HCT116 (cell line): ENCODE data around the gene ACAT2. TPM values are rescaled to one million over a fixed set of nuclear protein-coding genes. Genes with fewer than 3 reads are reported as not detected.

Experiments used
- ATAC-seq: fragments of 200-7000 bp; cut with Tn5 transposase; 2 replicates; pipeline ENCODE4 v1.9.1; 2020; ENCODE audit warnings: mild to moderate bottlenecking, moderate library complexity
- BruUV-seq: library from RNA; stranded (reverse); fragments of 400-500 nt; replicated peaks from 2 replicates; lab custom pipeline; 2021; lab: Mats Ljungman, UMichigan
- CTCF ChIA-PET: fragments of 300-600 bp; sonication (Branson Sonifier 250); formaldehyde crosslinking; loops from one replicate; lab custom pipeline; 2021; ENCODE audit warnings: antibody characterized with exemption; lab: Charles Lee
- POLR2A ChIA-PET: fragments of 300-600, 350-600 bp; sonication (Branson Sonifier 250); formaldehyde crosslinking; loops from one replicate; lab custom pipeline; 2021; ENCODE audit warnings: antibody characterized with exemption; lab: Charles Lee
- RAD21 ChIA-PET, 2 experiments: fragments of 300-600 bp; sonication (Branson Sonifier 250); formaldehyde crosslinking; loops; one replicate each; lab custom pipeline; 2023; ENCODE audit warnings: low total read pairs in 2 of 2; ENCODE audit not compliant: uncharacterized antibody in 2 of 2, unreplicated experiment in 2 of 2, low non-redundant PET in 1 of 2; lab: Charles Lee
- DNase-seq: peaks from one replicate; pipeline ENCODE4 v3.0.0-alpha.2; 2010; ENCODE audit warnings: low read depth, low spot score
- H2AFZ ChIP-seq: fragments of 200-600 bp; shearing (Covaris generic), sonication (generic); 2 replicates; pipeline ENCODE4 v1.6.1; 2017; ENCODE audit warnings: low read depth, mixed run types, mixed read lengths, antibody characterized with exemption, low read length; ENCODE audit not compliant: poor library complexity, severe bottlenecking
- H3K27ac ChIP-seq: 2 replicates; pipeline ENCODE4 v1.5.1; 2012; ENCODE audit warnings: low read depth, low read length
- H3K27me3 ChIP-seq: fragments of 200-600 bp; sonication (generic); 2 replicates; pipeline ENCODE4 v1.6.1; 2016; ENCODE audit warnings: mixed run types, low read length, mixed read lengths; ENCODE audit not compliant: insufficient read depth
- H3K36me3 ChIP-seq, 2 experiments: fragments of 200-500 bp in 1 of 2; fragments of 200-600 bp in 1 of 2; sonication (Bioruptor generic) in 1 of 2; sonication (generic) in 1 of 2; 2 replicates each; pipeline versions ENCODE4 v1.5.1 to v1.6.1; 2014 to 2016; ENCODE audit warnings: low read length in 2 of 2, inconsistent platforms in 1 of 2, mixed read lengths in 1 of 2, mixed run types in 1 of 2; ENCODE audit not compliant: insufficient read depth in 2 of 2, control insufficient read depth in 1 of 2
- H3K4me1 ChIP-seq, 2 experiments: fragments of 200-600 bp in 1 of 2; sonication (generic) in 1 of 2; 2 replicates each; pipeline versions ENCODE4 v1.5.1 to v1.6.1; 2012 to 2017; ENCODE audit warnings: low read length in 2 of 2, inconsistent platforms in 1 of 2, mild to moderate bottlenecking in 1 of 2, mixed read lengths in 1 of 2, mixed run types in 1 of 2, moderate library complexity in 1 of 2; ENCODE audit not compliant: insufficient read depth in 2 of 2, control insufficient read depth in 1 of 2
- H3K4me2 ChIP-seq: fragments of 200-600 bp; sonication (generic); 2 replicates; pipeline ENCODE4 v1.6.1; 2017; ENCODE audit warnings: mixed run types, low read length, mixed read lengths
- H3K4me3 ChIP-seq, 2 experiments: fragments of 200-600 bp in 1 of 2; sonication (generic) in 1 of 2; replicated peaks in 1 of 2; 2 replicates each; pipeline ENCODE4 v1.5.1; 2011 to 2016; ENCODE audit warnings: low read length in 2 of 2, control low read depth in 1 of 2, low read depth in 1 of 2, mild to moderate bottlenecking in 1 of 2, mixed read lengths in 1 of 2, mixed run types in 1 of 2
- H3K79me2 ChIP-seq: fragments of 200-600 bp; sonication (generic); 2 replicates; pipeline ENCODE4 v1.6.1; 2017; ENCODE audit warnings: mild to moderate bottlenecking, mixed run types, low read length, moderate library complexity, mixed read lengths; ENCODE audit not compliant: insufficient read depth
- H3K9ac ChIP-seq: fragments of 200-600 bp; sonication (generic); 2 replicates; pipeline ENCODE4 v1.6.1; 2016; ENCODE audit warnings: low read length, mixed read lengths
- H3K9me2 ChIP-seq: fragments of 200-600 bp; sonication (generic), shearing (Covaris generic); 2 replicates; pipeline ENCODE4 v1.6.1; 2017; ENCODE audit warnings: mixed run types, mild to moderate bottlenecking, moderate library complexity; ENCODE audit not compliant: insufficient read depth
- H3K9me3 ChIP-seq, 2 experiments: fragments of 200-500 bp in 1 of 2; fragments of 200-600 bp in 1 of 2; sonication (Bioruptor generic) in 1 of 2; sonication (generic) in 1 of 2; 2 replicates each; pipeline ENCODE4 v1.6.1; 2014 to 2017; ENCODE audit warnings: low read length in 2 of 2, mixed read lengths in 2 of 2, inconsistent platforms in 1 of 2, low read depth in 1 of 2, mild to moderate bottlenecking in 1 of 2, mixed run types in 1 of 2, moderate library complexity in 1 of 2; ENCODE audit not compliant: control insufficient read depth in 1 of 2, insufficient read depth in 1 of 2
- H4K20me1 ChIP-seq: fragments of 200-600 bp; sonication (generic), shearing (Covaris generic); 2 replicates; pipeline ENCODE4 v1.6.1; 2017; ENCODE audit warnings: mixed run types, mild to moderate bottlenecking, moderate library complexity; ENCODE audit not compliant: insufficient read depth
- CEBPB ChIP-seq: IDR thresholded peaks from 2 replicates; pipeline ENCODE4 v1.6.1; 2012; ENCODE audit warnings: low read depth
- ELF1 ChIP-seq: IDR thresholded peaks from 2 replicates; pipeline ENCODE4 v1.6.1; 2012; ENCODE audit warnings: low read depth, borderline replicate concordance
- JUND ChIP-seq: IDR thresholded peaks from 2 replicates; pipeline ENCODE4 v1.6.1; 2012
- POLR2AphosphoS5 ChIP-seq: IDR thresholded peaks from 2 replicates; pipeline ENCODE4 v1.6.1; 2011; ENCODE audit warnings: mild to moderate bottlenecking, low read depth, low read length, moderate library complexity
- SP1 ChIP-seq: IDR thresholded peaks from 2 replicates; pipeline ENCODE4 v1.6.1; 2012; ENCODE audit warnings: low read depth
- intact Hi-C: fragments of 100-400 bp; cut with micrococcal nuclease; formaldehyde crosslinking; loops from 2 replicates; pipeline ENCODE4 v1.10.0; 2022
- total RNA-seq: library from RNA; stranded (reverse); gene quantifications from one replicate; pipeline ENCODE4 v1.2.1, GENCODE V29; 2021; ENCODE audit not compliant: unreplicated experiment
- TF ChIP-seq, protein P1 (sequence below): IDR thresholded peaks from 2 replicates; pipeline ENCODE4 v1.6.1; 2012
- TF ChIP-seq, protein P2 (sequence below), 3 experiments: fragments of 200-600 bp in 1 of 3; sonication (generic) in 1 of 3; IDR thresholded peaks in 2 of 3; conservative IDR thresholded peaks in 1 of 3; 2 replicates each; pipeline ENCODE4 v1.5.1; 2012 to 2017; ENCODE audit warnings: low read depth in 2 of 3, low read length in 2 of 3, antibody characterized with exemption in 1 of 3, borderline replicate concordance in 1 of 3, control low read depth in 1 of 3, mild to moderate bottlenecking in 1 of 3, mixed read lengths in 1 of 3, mixed run types in 1 of 3, moderate library complexity in 1 of 3; ENCODE audit not compliant: insufficient read depth in 1 of 3

Gene ACAT2
- total RNA-seq, 1 experiment from 2014 or later = 41.6 TPM

DNA sequence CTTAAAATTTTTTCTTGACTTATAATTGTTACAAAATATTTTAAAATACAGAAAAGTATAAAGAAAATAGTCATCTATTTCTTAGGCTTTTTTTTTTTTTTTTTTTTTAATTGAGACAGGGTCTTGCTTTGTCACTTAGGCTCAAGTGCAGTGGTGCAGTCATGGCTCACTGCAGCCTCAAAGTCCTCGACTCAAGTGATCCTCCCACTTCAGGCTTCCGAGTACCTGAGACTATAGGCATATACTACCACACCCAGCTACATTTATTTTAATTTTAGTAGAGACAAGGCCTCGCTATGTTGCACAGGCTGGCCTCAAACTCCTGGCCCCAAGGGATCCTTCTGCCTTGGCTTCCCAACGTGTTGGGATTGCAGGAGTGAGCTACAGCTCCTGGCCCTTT lies 5.3 kb upstream of the ACAT2 start:
- no peak for TF ChIP-seq POLR2AphosphoS5
- TF ChIP-seq CEBPB = no peak
- no peak for TF ChIP-seq ELF1
- TF ChIP-seq, protein P1, sequence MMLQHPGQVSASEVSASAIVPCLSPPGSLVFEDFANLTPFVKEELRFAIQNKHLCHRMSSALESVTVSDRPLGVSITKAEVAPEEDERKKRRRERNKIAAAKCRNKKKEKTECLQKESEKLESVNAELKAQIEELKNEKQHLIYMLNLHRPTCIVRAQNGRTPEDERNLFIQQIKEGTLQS = no peak
- TF ChIP-seq, all 23 proteins: peak for 0
- Histone ChIP-seq H3K9ac (no peak overlapping the region), H3K9me2 (no peaks in the 10 kb centered on the region), H3K36me3 (peaks cover 28 to 46% of the 10 kb centered on the region in 2 experiments), H3K27ac (no peak overlapping the region), H3K79me2 (peaks cover 39% of the 10 kb centered on the region), H2AFZ (no peak overlapping the region), H4K20me1 (peaks cover 2% of the 10 kb centered on the region; the same call in 1 of the 2 replicates), H3K4me1 (peaks cover 4 to 37% of the 10 kb centered on the region in 2 experiments; a peak in 3 of 4 replicates), H3K27me3 (no peaks in the 10 kb centered on the region), H3K4me3 (no peak overlapping the region), H3K4me2 (no peak overlapping the region), H3K9me3 (no peaks in the 10 kb centered on the region)
- ChIA-PET CTCF (no interaction called here), RAD21 (no interaction called here), POLR2A (no interaction called here)
- intact Hi-C loops = no loop called here
- no peak for DNase-seq
- ATAC-seq = no peak
- no TSS peak for BruUV-seq

DNA sequence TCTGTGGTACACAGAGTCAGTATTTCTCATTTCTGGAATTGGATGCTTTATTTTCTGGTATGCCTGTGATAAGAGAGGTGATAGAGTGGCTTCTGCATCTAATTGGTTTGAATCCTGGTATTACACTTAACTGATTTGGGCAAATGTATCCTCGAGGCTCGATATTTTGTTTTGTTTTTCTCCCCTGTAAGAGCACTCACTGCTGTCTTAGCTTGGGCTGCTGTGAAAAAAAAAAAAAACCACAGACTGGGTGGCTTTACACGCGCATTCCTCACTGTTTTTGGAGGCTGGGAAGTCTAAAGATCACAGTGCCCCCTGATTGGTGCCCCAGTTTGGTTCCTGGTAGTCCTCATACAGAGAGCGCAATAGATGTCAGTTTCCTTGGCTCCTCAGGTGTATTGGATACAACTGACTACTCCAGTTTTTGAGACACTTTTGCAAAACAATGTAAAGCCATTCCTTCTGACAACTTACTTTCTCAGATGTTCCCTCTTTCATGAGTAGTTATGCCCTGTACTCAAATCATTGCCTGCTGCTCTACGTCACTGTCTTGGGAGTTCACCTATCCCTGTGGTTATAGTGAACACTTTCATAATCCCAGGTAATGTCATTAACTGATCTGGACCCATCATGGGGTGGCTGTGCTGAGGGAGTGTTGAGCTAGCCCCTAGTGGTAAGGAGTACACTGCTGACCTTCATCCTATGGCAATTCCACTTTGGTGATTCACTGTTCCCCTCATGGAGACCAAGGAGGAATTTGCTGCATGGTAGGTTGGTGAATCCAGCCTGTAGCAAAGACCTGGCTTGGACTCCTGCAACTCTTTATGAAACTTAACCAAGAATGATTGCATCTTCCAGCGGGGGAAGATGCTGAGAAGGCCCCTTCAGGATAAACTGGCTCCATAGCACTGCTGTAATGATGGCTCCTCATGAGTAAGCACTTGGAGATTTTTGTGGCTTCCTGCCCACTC lies 3.5 kb upstream of the ACAT2 start:
- Histone ChIP-seq H2AFZ (no peak overlapping the region), H3K4me3 (no peak overlapping the region), H3K4me2 (peak overlapping the region; percentile 37), H3K9ac (no peak overlapping the region), H3K9me2 (no peaks in the 10 kb centered on the region), H3K36me3 (peaks cover 16 to 35% of the 10 kb centered on the region in 2 experiments), H3K9me3 (no peaks in the 10 kb centered on the region), H4K20me1 (peaks cover 2% of the 10 kb centered on the region; the same call in 1 of the 2 replicates), H3K27me3 (no peaks in the 10 kb centered on the region), H3K27ac (no peak overlapping the region), H3K79me2 (peaks cover 30% of the 10 kb centered on the region), H3K4me1 (peaks cover 4 to 47% of the 10 kb centered on the region in 2 experiments; a peak in 3 of 4 replicates)
- DNase-seq (peak; percentile 23), ATAC-seq (no peak)
- ChIA-PET RAD21 (no interaction called here), POLR2A (no interaction called here), CTCF (no interaction called here)
- TF ChIP-seq JUND (no peak), SP1 (no peak)
- TF ChIP-seq, protein P2, sequence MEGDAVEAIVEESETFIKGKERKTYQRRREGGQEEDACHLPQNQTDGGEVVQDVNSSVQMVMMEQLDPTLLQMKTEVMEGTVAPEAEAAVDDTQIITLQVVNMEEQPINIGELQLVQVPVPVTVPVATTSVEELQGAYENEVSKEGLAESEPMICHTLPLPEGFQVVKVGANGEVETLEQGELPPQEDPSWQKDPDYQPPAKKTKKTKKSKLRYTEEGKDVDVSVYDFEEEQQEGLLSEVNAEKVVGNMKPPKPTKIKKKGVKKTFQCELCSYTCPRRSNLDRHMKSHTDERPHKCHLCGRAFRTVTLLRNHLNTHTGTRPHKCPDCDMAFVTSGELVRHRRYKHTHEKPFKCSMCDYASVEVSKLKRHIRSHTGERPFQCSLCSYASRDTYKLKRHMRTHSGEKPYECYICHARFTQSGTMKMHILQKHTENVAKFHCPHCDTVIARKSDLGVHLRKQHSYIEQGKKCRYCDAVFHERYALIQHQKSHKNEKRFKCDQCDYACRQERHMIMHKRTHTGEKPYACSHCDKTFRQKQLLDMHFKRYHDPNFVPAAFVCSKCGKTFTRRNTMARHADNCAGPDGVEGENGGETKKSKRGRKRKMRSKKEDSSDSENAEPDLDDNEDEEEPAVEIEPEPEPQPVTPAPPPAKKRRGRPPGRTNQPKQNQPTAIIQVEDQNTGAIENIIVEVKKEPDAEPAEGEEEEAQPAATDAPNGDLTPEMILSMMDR (IDR thresholded peaks at IDR 0.05 in 2 of 3, conservative IDR thresholded peaks at IDR 0.05 in 1 of 3; ENCODE audit: borderline replicate concordance in 1 of 3, insufficient read depth in 1 of 3, low read depth in 2 of 3, low read length in 2 of 3) = peak in 2 of 3 experiments; percentile 33 to 43; a peak in 4 of 6 replicates
- BruUV-seq = no TSS peak
- intact Hi-C loops = no loop called here
